GM12892 (cell line): Measurements from ENCODE around the gene PSTPIP1.

Experiments used
- DNase-seq: peaks from one replicate; pipeline ENCODE4 v3.0.0; 2011; ENCODE audit not compliant: insufficient read length
- FAIRE-seq: peaks from 2 replicates; lab custom pipeline; 2011; peaks lifted over from hg19 to GRCh38; lab: Jason Lieb, UNC
- POLR2A ChIP-seq: IDR thresholded peaks from 2 replicates; pipeline ENCODE4 v1.6.1; 2011; ENCODE audit warnings: low read depth, low read length, control low read depth
- POLR2AphosphoS5 ChIP-seq: IDR thresholded peaks from 2 replicates; pipeline ENCODE4 v1.6.1; 2011; ENCODE audit warnings: low read depth, low read length, control low read depth
- TAF1 ChIP-seq: IDR thresholded peaks from 2 replicates; pipeline ENCODE4 v1.6.1; 2011; ENCODE audit warnings: low read depth, mild to moderate bottlenecking, control low read depth, low read length, borderline replicate concordance

Gene PSTPIP1

DNA sequence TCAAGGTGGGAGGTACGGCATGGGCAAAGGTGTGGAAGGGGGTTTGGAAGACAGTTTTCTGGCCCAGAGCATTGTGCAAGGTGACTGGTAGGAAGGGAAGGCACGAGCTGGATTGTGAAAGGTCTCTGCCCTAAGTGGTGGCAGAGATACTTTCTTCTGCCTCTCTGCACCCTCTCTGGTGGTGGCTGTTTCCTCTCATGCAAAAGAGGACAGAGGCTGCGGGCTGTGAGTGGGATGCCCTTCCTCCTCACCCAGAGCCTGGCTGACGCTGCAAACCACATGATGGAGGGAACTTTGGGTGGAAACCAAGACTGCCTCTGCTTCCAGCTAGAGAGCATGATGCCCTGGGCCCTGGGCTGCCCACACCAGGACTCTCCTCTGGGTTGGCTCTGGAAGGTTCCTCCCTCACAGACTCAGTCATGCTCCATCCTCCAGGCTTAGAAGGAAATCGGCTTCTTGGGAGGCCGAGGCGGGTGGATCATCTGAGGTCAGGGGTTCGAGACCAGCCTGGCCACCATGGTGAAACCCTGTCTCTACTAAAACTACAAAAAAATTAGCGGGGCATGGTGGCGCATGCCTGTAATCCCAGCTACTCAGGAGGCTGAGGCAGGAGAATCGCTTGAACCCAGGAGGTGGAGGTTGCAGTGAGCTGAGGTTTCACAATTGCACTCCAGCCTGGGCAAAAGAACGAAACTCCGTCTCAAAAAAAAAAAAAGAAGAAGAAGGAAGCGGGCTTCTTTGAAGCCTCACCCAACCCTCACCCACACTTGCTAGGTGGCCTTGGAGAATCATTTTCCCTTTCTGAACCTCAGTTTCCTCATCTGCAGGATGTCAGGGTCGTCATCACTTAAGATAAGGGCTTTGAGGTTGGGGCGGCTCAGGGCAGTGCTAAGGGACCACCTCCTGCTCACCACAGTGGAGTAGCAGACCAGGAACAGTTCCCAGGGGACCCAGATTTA is 8.3 kb downstream of the PSTPIP1 start:
- DNase-seq (no peak), FAIRE-seq (peak; percentile 98)
- no peak for TF ChIP-seq POLR2AphosphoS5
- no peak for TF ChIP-seq TAF1
- no peak for TF ChIP-seq POLR2A

DNA sequence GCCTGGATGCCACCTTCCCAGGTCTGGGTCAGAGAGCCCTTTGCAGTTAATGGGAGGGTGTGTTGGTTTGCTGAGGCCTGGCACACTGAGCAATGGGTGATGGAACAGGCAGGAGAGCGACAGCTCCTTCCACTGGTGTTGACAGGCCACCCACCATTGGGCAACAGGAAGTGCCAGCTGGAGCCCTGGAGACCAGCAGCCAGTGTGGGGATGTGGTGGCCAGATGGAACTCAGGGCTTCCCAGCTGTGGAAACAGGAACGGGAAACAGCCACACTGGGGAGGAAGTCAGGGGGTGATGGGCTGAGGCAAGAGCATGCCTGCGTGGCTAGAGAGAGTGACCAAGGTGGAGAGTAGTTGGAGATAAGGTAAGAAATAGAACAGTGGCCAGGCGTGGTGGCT is 9.3 kb downstream of the PSTPIP1 start:
- DNase-seq (no peak), FAIRE-seq (peak; percentile 91)
- TF ChIP-seq POLR2AphosphoS5 (no peak), TAF1 (no peak), POLR2A (no peak)

DNA sequence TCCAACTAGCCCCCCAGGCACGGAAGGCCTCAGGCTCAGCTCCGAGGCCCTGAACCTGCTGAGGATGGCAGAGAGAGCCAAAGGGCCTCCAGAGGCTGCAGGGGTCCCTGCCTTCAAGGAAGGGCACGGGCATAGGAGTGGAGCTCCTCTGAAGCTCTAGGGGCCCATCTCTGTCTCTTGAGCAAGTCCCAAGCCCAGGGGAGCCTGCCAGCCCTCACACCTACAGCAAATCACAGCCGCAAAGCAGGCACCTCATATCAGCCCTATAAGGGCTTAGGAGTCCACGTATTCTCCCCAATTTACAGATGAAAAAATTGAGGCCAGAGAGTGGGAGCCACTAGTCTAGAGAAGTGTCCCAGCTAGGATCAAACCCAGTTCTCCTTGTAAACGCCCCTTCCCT is 14.2 kb downstream of the PSTPIP1 start:
- FAIRE-seq: no peak
- TF ChIP-seq POLR2AphosphoS5: no peak
- no peak for TF ChIP-seq POLR2A
- no peak for TF ChIP-seq TAF1
- DNase-seq: no peak

- DNase-seq (no peak), FAIRE-seq (no peak)
- TF ChIP-seq TAF1: no peak
- TF ChIP-seq POLR2A: no peak
- no peak for TF ChIP-seq POLR2AphosphoS5
Measured at GRCh38 chr15:77009646-77010311, 14.9 kb downstream of the PSTPIP1 start.

GRCh38 chr15:77010312-77010686 is 15.4 kb downstream of the PSTPIP1 start:
- TF ChIP-seq TAF1: no peak
- no peak for TF ChIP-seq POLR2AphosphoS5
- TF ChIP-seq POLR2A: no peak
- FAIRE-seq: no peak
- DNase-seq: no peak

DNA sequence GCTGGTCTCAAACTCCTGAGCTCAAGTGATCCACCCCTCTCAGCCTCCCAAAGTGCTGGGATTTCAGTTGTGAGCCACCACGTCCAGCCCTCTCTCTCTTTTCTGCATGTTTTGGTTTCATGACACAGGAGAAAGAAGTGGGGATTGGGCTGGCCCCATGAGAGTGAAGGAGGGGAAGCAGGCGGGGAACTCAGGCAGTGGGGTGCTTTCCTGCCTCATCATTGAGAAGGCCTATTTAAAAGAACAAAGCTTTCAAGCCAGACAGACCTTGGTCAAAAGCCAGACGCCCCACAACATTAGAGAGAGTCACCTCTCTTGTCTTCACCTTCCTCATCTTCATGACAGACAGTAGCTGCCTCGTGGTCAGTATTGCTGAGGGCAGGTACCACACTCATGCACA is 15.9 kb downstream of the PSTPIP1 start:
- DNase-seq (no peak), FAIRE-seq (peak; percentile 64)
- TF ChIP-seq POLR2A (no peak), TAF1 (no peak), POLR2AphosphoS5 (no peak)

- no peak for TF ChIP-seq POLR2AphosphoS5
- TF ChIP-seq POLR2A: no peak
- TF ChIP-seq TAF1: no peak
- FAIRE-seq: no peak
- DNase-seq: no peak
Measured at GRCh38 chr15:77012117-77012712, 17.3 kb downstream of the PSTPIP1 start.

DNA sequence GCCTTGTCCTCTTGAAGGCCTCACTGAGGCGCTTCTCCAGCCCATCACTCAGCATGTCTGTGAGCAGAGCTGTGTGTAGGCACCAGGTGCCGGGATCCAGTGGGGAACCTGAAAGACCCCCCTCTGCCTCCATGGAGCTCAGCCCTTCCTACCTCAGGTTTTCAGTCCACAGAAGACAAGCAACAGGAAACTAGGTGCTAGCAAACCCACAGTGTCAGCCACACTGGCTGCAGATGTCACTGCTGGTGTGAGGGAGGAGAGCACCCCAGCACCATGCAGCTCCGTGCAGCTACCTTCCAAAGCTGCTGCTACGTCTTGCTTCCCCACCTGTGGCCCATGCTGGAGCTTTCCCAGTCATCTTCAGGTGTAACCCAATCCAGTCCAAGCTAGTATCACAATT is 17.9 kb downstream of the PSTPIP1 start:
- DNase-seq (no peak), FAIRE-seq (no peak)
- no peak for TF ChIP-seq POLR2AphosphoS5
- no peak for TF ChIP-seq POLR2A
- TF ChIP-seq TAF1: no peak

DNA sequence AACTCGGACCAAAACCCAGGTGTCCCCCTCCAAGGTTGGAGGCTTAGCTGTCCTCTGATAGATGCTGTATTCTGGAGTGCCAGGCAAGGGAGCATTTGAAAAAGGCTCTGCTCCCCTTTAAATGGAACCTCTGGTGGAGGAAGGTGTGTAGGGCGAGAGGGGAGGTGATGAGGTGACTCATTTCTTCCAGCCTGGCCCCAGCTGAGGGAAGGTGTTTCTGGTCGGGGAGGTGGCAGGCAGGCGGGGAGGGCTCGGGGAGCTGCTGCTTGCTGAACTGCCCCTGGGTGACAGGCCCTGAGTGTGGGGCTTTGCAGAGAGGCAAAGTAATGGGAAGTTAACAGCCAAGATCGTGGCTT is 18.8 kb downstream of the PSTPIP1 start:
- DNase-seq (peak; percentile 73), FAIRE-seq (peak; percentile 88)
- no peak for TF ChIP-seq POLR2A
- TF ChIP-seq POLR2AphosphoS5: no peak
- no peak for TF ChIP-seq TAF1

- no peak for TF ChIP-seq POLR2AphosphoS5
- no peak for TF ChIP-seq TAF1
- no peak for TF ChIP-seq POLR2A
- FAIRE-seq (peak; percentile 50), DNase-seq (peak; percentile 73)
Measured at GRCh38 chr15:77014132-77015081, 19.5 kb downstream of the PSTPIP1 start.
